Measurements from ENCODE around the gene NUTM2A.
"Not testable (repeated sequence)": the region's sequence is repeated elsewhere in the genome, so short reads cannot be mapped to it uniquely, and the experiment has no call there.

The NUTM2A gene

GRCh38 chr10:87280749-87281392 lies 55.6 kb downstream of the NUTM2A start:
- H3K9me3 ChIP-seq (ENCODE audit: control insufficient read depth in 1 of 2, low read length in 2 of 2); H3K4me3 ChIP-seq (ENCODE audit: low read depth in 1 of 2, low read length in 2 of 2); H3K27ac ChIP-seq (ENCODE audit: low read length); H3K4me1 ChIP-seq (ENCODE audit: control insufficient read depth in 1 of 2, insufficient read depth in 2 of 2, low read length in 2 of 2); H3K27me3 ChIP-seq (ENCODE audit: low read depth, low read length); H3K36me3 ChIP-seq (ENCODE audit: control insufficient read depth in 1 of 2, insufficient read depth in 2 of 2, low read length in 2 of 2): not testable (repeated sequence)
